B cell (primary cell): ENCODE measurements around the gene JUND. TPM values are rescaled to one million over a fixed set of nuclear protein-coding genes. Genes with fewer than 3 reads are reported as not detected.
A peak's percentile ranks its signal among the peaks of the same experiment; 100 is the strongest.

Experiments used
- ATAC-seq: fragments of 200-7000 bp; cut with Tn5 transposase; one replicate; pipeline ENCODE4 v1.10.0; 2021; ENCODE audit warnings: low read depth, mild to moderate bottlenecking, moderate number of reproducible peaks, moderate library complexity
- CTCF ChIA-PET: fragments of 350-600 bp; sonication (Branson Sonifier 250); formaldehyde crosslinking; loops from one replicate; lab custom pipeline; 2021; ENCODE audit warnings: antibody characterized with exemption, inconsistent platforms; lab: Charles Lee
- POLR2A ChIA-PET: fragments of 350-600 bp; sonication (Branson Sonifier 250); formaldehyde crosslinking; loops from one replicate; lab custom pipeline; 2021; ENCODE audit warnings: antibody characterized with exemption; lab: Charles Lee
- DNase-seq: peaks from one replicate; pipeline ENCODE4 v3.0.0; 2013
- H2AFZ ChIP-seq: 2 replicates; pipeline ENCODE4 v1.6.1; 2012; ENCODE audit warnings: mild to moderate bottlenecking, low read depth, low read length; ENCODE audit not compliant: insufficient read depth, poor library complexity, severe bottlenecking
- H3K27ac ChIP-seq, 2 donors: 1 replicate in 1 of 2; 2 replicates in 1 of 2; pipeline ENCODE4 v1.5.1; 2012 to 2013; ENCODE audit warnings: low read length in 2 of 2, mild to moderate bottlenecking in 2 of 2, moderate library complexity in 1 of 2
- H3K27me3 ChIP-seq, 4 experiments: fragments of 200-600 bp in 1 of 4; sonication (generic) in 1 of 4; replicated peaks in 1 of 4; 1 replicate in 2 of 4; 2 replicates in 2 of 4; pipeline versions ENCODE4 v1.6.1 to v1.7.0; 2013 to 2016; ENCODE audit warnings: low read length in 3 of 4, mild to moderate bottlenecking in 2 of 4, mixed read lengths in 1 of 4, moderate library complexity in 1 of 4; ENCODE audit not compliant: insufficient read depth in 4 of 4, control insufficient read depth in 3 of 4; ENCODE audit errors: control extremely low read depth in 1 of 4
- H3K36me3 ChIP-seq, 2 experiments: replicated peaks in 1 of 2; 1 replicate in 1 of 2; 2 replicates in 1 of 2; pipeline versions ENCODE4 v1.6.1 to v1.7.1; 2013; ENCODE audit warnings: low read length in 1 of 2; ENCODE audit not compliant: insufficient read depth in 2 of 2, control insufficient read depth in 1 of 2; ENCODE audit errors: control extremely low read depth in 1 of 2, extremely low read depth in 1 of 2
- H3K4me1 ChIP-seq, 2 donors: fragments of 200-600 bp in 1 of 2; sonication (generic) in 1 of 2; 1 replicate in 1 of 2; 2 replicates in 1 of 2; pipeline versions ENCODE4 v1.5.1 to v1.6.1; 2013 to 2017; ENCODE audit warnings: low read length in 2 of 2; ENCODE audit not compliant: control insufficient read depth in 2 of 2, insufficient read depth in 2 of 2
- H3K4me2 ChIP-seq: replicated peaks from 2 replicates; pipeline ENCODE3; 2012; ENCODE audit warnings: mild to moderate bottlenecking, low read depth, low read length; ENCODE audit not compliant: poor library complexity, severe bottlenecking
- H3K4me3 ChIP-seq, 5 experiments: fragments of 200-600 bp in 1 of 5; sonication (generic) in 1 of 5; 1 replicate in 3 of 5; 2 replicates in 2 of 5; pipeline versions ENCODE4 v1.5.1 to v1.7.0; 2011 to 2016; ENCODE audit warnings: low read length in 4 of 5, mild to moderate bottlenecking in 4 of 5, low read depth in 2 of 5, control low read depth in 1 of 5, moderate library complexity in 1 of 5; ENCODE audit not compliant: insufficient read depth in 1 of 5; ENCODE audit errors: control extremely low read depth in 1 of 5, extremely low read depth in 1 of 5
- H3K79me2 ChIP-seq: fragments of 200-600 bp; sonication (generic); one replicate; pipeline ENCODE4 v1.6.0; 2016; ENCODE audit warnings: low read length; ENCODE audit not compliant: control insufficient read depth, insufficient read depth
- H3K9ac ChIP-seq: fragments of 200-600 bp; sonication (generic); 2 replicates; pipeline ENCODE4 v1.6.1; 2017; ENCODE audit warnings: mild to moderate bottlenecking, low read length, moderate library complexity
- H3K9me3 ChIP-seq, 3 donors: one replicate each; pipeline versions ENCODE4 v1.6.1 to v1.7.1; 2013; ENCODE audit warnings: low read length in 2 of 3; ENCODE audit not compliant: control insufficient read depth in 2 of 3, insufficient read depth in 1 of 3; ENCODE audit errors: control extremely low read depth in 1 of 3
- H4K20me1 ChIP-seq: 2 replicates; pipeline ENCODE4 v1.6.0; 2012; ENCODE audit warnings: mild to moderate bottlenecking, low read length; ENCODE audit not compliant: insufficient read depth, control insufficient read depth, poor library complexity, severe bottlenecking
- H3K27ac Mint-ChIP-seq: one replicate; pipeline ENCODE4 v1.8.0; 2021; ENCODE audit warnings: mixed read lengths
- H3K27me3 Mint-ChIP-seq: one replicate; pipeline ENCODE4 v1.8.0; 2021; ENCODE audit warnings: mixed read lengths
- H3K4me1 Mint-ChIP-seq: one replicate; pipeline ENCODE4 v1.8.0; 2021; ENCODE audit warnings: mixed read lengths
- H3K4me3 Mint-ChIP-seq: one replicate; pipeline ENCODE4 v1.8.0; 2021; ENCODE audit warnings: mixed read lengths
- H3K9me3 Mint-ChIP-seq: one replicate; pipeline ENCODE4 v1.8.0; 2022; ENCODE audit warnings: mixed read lengths; ENCODE audit not compliant: insufficient read depth
- EZH2 ChIP-seq: IDR thresholded peaks from 2 replicates; pipeline ENCODE4 v1.6.1; 2012; ENCODE audit warnings: borderline replicate concordance, low read depth, mild to moderate bottlenecking, moderate library complexity, low read length; ENCODE audit not compliant: insufficient read depth, poor library complexity, severe bottlenecking
- WGBS: methylation state at CpG from one replicate; pipeline ENCODE4 v1.1.5; 2013; ENCODE audit warnings: missing lambda C conversion rate; ENCODE audit not compliant: insufficient coverage; 5-methylcytosine and 5-hydroxymethylcytosine counted together
- intact Hi-C: fragments of 100-400 bp; cut with micrococcal nuclease; formaldehyde crosslinking; loops from one replicate; pipeline ENCODE4 v1.10.0; 2022
- polyA plus RNA-seq: library from polyadenylated mRNA; depleted of rRNA; stranded (reverse); fragments of >200 nt; gene quantifications from 2 replicates; pipeline ENCODE4 v1.2.3, GENCODE V29; 2012
- total RNA-seq, 2 donors: library from RNA; stranded (reverse); fragments of 120-200 nt in 1 of 2; gene quantifications; 1 replicate in 1 of 2; 2 replicates in 1 of 2; pipeline versions ENCODE4 v1.2.3 to v1.2.4, GENCODE V29; 2013 to 2022
- TF ChIP-seq, protein P1 (sequence below): fragments of 200-600 bp; IDR thresholded peaks from one replicate; pipeline ENCODE4 v1.8.0; 2022; ENCODE audit warnings: antibody characterized with exemption, mild to moderate bottlenecking

Gene JUND
- total and polyA plus RNA-seq, 2 donors (not counting 1 experiment from before 2014, with no cell fraction given) = 628 to 5,593 TPM

DNA sequence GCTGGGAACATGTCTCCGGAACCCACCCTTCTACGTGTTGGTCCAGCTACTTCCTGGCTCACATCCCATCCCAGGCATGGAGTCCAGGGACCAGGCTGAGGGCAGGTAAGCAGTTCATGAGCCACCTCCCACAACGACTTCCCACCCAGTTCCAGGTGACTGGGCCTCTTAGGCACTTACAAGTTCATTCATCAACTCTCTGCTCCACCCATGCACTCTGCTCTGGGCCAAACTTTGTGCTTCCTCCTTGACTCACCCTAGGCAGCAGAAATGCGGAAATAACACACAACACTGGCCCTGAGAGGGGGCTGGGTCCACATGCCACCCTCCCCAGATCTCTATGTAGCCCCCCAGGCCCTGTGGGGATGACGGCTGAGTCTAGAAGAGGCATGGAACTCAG is 27.7 kb downstream of the JUND start:
- peaks cover 28 to 38% of the 10 kb centered on the region in 2 donors for H3K4me1 ChIP-seq
- peaks cover 0 to 12% (median 2%) of the 10 kb centered on the region in 3 donors for H3K9me3 ChIP-seq
- peak overlapping the region; percentile 38 for H3K4me2 ChIP-seq
- intact Hi-C loops = loop anchor here (2.0 to 5.0 kb wide), 3 partner anchors 49 to 247 kb away; partner anchors contain the start of genes MAST3 and RAB3A
- ChIA-PET POLR2A (interaction anchor here (0.7 to 1.5 kb wide), 3 partner anchors 17 to 75 kb away, joined by 3 to 5 read pairs (median 4); no protein-coding TSS in a partner anchor), CTCF (interaction anchor here (0.6 to 8.0 kb wide), 23 partner anchors 10 to 257 kb away, joined by 3 to 152 read pairs (median 7); partner anchors contain the start of genes ARRDC2, JUND, LSM4 and MPV17L2)
- peak; percentile 71 for ATAC-seq
- H3K79me2 ChIP-seq = peaks cover 3% of the 10 kb centered on the region
- H3K27me3 ChIP-seq = peaks cover 0 to 22% (median 2%) of the 10 kb centered on the region in 4 experiments
- H3K27ac Mint-ChIP-seq = peak overlapping the region; percentile 18
- TF ChIP-seq EZH2 = no peak
- TF ChIP-seq, protein P1, sequence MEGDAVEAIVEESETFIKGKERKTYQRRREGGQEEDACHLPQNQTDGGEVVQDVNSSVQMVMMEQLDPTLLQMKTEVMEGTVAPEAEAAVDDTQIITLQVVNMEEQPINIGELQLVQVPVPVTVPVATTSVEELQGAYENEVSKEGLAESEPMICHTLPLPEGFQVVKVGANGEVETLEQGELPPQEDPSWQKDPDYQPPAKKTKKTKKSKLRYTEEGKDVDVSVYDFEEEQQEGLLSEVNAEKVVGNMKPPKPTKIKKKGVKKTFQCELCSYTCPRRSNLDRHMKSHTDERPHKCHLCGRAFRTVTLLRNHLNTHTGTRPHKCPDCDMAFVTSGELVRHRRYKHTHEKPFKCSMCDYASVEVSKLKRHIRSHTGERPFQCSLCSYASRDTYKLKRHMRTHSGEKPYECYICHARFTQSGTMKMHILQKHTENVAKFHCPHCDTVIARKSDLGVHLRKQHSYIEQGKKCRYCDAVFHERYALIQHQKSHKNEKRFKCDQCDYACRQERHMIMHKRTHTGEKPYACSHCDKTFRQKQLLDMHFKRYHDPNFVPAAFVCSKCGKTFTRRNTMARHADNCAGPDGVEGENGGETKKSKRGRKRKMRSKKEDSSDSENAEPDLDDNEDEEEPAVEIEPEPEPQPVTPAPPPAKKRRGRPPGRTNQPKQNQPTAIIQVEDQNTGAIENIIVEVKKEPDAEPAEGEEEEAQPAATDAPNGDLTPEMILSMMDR = no peak
- H2AFZ ChIP-seq = no peak overlapping the region
- H3K36me3 ChIP-seq = peaks cover 0 to 5% of the 10 kb centered on the region in 2 experiments
- H3K4me3 Mint-ChIP-seq = peak overlapping the region; percentile 21
- 65% methylated on average over 4 of the region's 5 CpGs for WGBS
- peak; percentile 74 for DNase-seq
- H3K9me3 Mint-ChIP-seq = no peaks in the 10 kb centered on the region
- H3K27me3 Mint-ChIP-seq = peaks cover 4% of the 10 kb centered on the region
- H4K20me1 ChIP-seq = peaks cover 21% of the 10 kb centered on the region
- H3K27ac ChIP-seq = no peak overlapping the region
- no peak overlapping the region for H3K9ac ChIP-seq
- H3K4me3 ChIP-seq = no peak overlapping the region
- H3K4me1 Mint-ChIP-seq = peaks cover 29% of the 10 kb centered on the region

- no peak overlapping the region for H3K4me3 Mint-ChIP-seq
- Histone ChIP-seq H3K9ac (no peak overlapping the region), H4K20me1 (peaks cover 18% of the 10 kb centered on the region), H3K9me3 (peaks cover 0 to 12% (median 2%) of the 10 kb centered on the region in 3 donors), H3K36me3 (peaks cover 0 to 5% of the 10 kb centered on the region in 2 experiments), H3K4me3 (no peak overlapping the region), H2AFZ (no peak overlapping the region), H3K4me1 (peaks cover 28 to 38% of the 10 kb centered on the region in 2 donors), H3K27ac (no peak overlapping the region), H3K27me3 (peaks cover 0 to 22% (median 2%) of the 10 kb centered on the region in 4 experiments), H3K4me2 (no peak overlapping the region), H3K79me2 (peaks cover 3% of the 10 kb centered on the region)
- DNase-seq (no peak), ATAC-seq (no peak)
- peaks cover 29% of the 10 kb centered on the region for H3K4me1 Mint-ChIP-seq
- H3K27ac Mint-ChIP-seq = no peak overlapping the region
- intact Hi-C loops = loop anchor here (2.0 to 5.0 kb wide), 3 partner anchors 48 to 246 kb away; partner anchors contain the start of genes MAST3 and RAB3A
- H3K27me3 Mint-ChIP-seq = peaks cover 4% of the 10 kb centered on the region
- POLR2A ChIA-PET = interaction anchor here (0.7 to 1.8 kb wide), 5 partner anchors 10 to 742 kb away, joined by 3 to 7 read pairs (median 4); partner anchors contain the start of gene PGLS
- no peaks in the 10 kb centered on the region for H3K9me3 Mint-ChIP-seq
- TF ChIP-seq EZH2 = no peak
- TF ChIP-seq, protein P1 = no peak
- 97% methylated on average over 4 of the region's 4 CpGs for WGBS
- CTCF ChIA-PET = interaction anchor here (0.5 to 8.0 kb wide), 28 partner anchors 9 to 315 kb away, joined by 3 to 152 read pairs (median 8); partner anchors contain the start of genes JUND, LSM4, MPV17L2 and RAB3A
These were observed 28.3 kb downstream of the JUND start for GRCh38 chr19:18253130-18253529.
